Activated CD4-positive, alpha-beta T cell treated with anti-CD3 and anti-CD28 coated beads, Interleukin-2, Interleukin-4, amounts not matched to agents 100 ng/mL and 50 ng/mL, durations not matched to agents 16 hours and 8 hours (primary cell): ENCODE results near the gene INO80E.
A peak's percentile ranks its signal among the peaks of the same experiment; 100 is the strongest.
"Not testable (repeated sequence)": the region's sequence is repeated elsewhere in the genome, so short reads cannot be mapped to it uniquely, and the experiment has no call there.

Experiments
- DNase-seq: peaks from one replicate; pipeline ENCODE4 v3.0.0-alpha.2; 2020; ENCODE audit warnings: low spot score

INO80E gene

DNA sequence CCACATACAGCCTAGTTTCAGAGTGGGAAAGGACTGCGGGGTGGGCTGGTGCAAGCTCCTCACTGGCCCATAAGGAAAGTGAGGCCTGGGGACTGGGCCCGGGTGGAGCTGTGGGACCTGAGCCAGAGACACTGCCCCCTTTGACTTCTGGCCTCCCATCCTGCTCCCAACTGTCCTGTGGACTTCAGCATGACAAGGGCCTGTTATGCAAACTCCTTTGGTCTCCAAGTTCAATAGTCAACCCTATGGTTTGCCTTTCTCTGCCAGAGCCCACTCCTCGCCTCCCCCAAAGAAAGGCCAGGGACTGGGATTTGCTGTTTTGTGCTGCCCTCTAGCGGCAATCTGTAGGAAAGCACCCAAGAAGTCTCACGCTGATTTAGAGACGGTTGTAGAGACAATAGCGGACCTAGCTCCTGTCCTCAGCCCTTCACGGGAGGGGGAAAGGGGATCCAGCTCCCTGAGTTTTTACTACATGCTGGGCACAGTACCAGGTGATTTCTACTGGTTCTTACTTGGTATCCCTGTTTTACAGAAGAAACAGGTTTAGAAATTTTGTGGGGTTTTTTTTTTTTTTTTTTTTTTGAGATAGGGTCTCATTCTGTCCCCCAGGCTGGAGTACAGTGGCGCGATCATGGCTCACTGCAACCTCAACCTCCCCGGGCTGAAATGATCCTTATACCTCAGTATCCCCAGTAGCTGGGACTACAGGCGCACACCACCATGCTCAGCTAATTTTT, 36.2 kb downstream of the INO80E start:
- DNase-seq, result peak; percentile 71

DNA sequence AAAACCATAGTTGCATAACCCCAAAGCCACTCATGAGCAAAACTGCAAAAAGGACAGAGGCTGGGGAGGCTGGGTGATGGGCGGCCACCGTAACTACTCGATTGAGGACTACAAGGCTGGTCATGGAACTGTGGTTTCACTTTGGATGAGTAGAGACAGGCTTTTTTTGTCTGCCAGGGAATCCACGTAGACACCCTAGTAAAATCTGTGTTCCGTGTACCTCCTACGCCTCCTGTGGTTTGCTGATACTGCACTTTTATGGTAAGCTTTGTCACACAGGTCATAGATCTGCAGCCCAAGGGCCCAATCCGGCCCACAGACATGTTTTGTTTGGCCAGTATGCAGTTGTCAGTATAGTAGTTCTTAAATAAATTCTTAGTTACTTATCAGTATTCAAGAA, 37.2 kb downstream of the INO80E start:
- no peak for DNase-seq

DNA sequence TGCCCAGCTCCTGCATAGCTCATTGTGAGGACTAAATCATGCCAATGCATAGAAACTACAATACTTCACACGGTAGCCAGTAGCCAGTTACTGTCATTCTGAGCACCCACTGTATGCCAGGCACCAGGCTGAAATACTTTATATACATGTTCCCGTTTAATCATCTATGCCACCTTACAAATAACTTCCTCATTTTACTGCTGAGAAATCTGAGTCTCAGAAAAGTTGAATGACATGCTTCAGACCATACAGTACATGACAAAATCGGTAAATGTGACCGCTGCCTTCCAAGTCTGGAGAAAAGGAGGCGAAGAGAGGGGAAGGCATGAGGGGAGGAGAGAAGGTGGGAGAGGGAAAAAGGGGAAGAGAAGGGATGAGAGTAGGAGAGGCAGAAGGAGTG, 44.2 kb downstream of the INO80E start:
- DNase-seq, result no peak

DNA sequence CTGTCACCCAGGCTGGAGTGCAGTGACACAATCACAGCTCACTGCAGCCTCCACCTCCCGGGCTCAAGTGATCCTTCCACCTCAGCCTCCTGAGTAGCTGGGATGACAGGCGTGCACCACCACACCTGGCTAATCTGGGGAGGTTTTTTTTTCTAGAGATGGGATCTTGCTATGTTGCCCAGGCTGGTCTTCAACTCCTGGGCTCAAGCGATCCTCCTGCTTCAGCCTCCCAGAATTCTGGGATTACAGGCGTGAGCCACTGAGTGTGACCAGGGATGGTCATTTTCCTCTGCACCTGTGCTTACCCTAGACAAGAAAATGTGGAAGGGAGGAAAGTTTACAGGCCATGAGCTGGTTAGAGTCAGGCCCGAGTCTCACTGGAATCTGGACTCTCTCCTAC, 44.6 kb downstream of the INO80E start:
- not testable (repeated sequence) for DNase-seq

DNA sequence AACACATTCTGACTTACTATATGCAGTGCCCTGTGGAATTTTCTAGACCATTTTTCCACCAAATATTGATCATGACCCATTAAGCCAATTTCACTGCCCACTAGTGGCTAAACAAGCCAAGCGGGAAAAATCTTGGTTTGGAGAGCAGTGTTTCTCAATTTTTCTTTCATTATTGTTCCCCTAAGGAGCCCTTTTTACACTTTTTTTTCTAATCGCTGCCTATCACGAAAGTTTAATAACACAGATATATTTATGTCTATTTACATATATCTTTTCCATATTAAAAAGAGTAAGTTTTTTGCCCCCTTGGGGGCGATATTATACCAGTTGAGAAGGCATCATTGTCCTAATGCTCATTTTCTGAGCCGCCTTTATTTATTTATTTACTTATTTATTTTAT, 45.8 kb downstream of the INO80E start:
- DNase-seq, result no peak

DNA sequence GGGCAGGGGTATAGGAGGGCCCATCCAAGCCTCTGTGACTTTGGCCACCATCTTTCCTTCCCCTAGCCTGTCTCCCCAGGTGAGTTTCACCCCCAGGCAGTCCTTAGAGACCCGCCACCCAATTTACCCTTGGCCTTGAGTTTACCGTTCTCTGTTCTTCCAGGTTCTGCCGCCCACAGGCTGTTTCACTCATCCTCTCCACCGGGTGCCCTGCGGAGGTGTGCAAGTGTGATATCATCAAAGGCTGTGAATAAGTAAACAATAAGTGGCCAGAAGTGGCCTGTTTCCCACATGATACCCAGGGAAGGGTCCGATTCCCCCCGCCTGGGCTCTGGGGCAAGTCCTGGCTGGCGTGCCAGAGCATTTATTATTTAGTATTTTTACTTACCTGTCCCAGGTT, 50.1 kb downstream of the INO80E start:
- DNase-seq, result no peak

DNA sequence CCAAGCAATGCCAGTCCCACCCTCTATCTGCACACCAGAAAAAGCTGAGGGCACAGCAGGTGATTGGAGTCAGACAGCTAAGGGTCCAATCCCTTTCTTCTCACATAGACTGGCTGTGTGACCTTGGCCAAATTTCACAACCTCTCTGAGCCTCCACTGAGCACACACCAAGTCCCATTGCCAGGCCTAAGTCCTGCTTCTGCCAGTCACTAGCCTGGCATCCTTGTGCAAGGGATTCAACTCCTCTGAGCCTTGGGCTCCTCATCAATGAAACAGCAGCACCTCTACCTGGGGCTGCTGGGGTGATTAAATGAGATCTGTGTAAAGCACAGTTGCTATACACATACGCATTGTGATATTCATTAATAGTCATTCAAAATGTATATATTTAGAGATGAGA, 50.5 kb downstream of the INO80E start:
- DNase-seq, result no peak

DNA sequence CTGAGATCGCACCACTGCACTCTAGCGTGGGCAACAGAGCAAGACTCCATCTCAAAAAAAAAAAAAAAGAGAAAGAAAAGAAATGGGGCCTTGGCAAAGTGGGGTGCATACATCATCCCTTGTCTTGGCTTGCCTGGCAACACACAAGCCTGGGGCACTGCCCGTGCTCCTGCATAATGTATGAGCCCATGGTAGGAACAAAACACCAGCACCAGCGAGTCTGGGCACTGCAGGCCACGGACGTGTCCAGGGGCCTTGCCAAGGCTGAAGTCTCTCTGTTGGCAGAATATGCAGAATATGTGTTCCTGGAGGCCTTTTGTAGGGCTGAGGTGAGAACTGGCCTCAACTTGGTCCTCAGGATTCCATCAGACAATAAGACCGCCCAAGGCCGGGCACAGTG, 53.8 kb downstream of the INO80E start:
- no peak for DNase-seq

DNA sequence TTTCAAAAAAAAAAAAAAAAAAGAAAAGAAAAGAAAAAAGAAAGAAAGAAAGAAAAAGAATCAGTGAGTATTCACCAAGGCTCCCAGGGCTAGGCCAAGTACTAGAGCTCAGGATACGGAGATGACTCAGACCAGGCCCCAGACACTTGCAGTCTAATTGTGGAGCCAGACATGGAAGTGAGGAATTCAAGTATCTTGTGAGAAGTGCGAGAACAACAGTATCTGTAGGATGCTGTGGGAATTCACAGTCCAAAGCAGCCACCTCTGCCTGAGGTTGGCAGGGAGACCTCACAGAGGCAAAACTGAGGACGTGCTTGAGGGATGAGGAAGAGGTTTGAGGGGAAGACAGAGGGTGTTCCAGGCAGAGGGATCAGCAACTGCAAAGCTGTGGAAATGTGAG, 55.5 kb downstream of the INO80E start:
- DNase-seq, result no peak

DNA sequence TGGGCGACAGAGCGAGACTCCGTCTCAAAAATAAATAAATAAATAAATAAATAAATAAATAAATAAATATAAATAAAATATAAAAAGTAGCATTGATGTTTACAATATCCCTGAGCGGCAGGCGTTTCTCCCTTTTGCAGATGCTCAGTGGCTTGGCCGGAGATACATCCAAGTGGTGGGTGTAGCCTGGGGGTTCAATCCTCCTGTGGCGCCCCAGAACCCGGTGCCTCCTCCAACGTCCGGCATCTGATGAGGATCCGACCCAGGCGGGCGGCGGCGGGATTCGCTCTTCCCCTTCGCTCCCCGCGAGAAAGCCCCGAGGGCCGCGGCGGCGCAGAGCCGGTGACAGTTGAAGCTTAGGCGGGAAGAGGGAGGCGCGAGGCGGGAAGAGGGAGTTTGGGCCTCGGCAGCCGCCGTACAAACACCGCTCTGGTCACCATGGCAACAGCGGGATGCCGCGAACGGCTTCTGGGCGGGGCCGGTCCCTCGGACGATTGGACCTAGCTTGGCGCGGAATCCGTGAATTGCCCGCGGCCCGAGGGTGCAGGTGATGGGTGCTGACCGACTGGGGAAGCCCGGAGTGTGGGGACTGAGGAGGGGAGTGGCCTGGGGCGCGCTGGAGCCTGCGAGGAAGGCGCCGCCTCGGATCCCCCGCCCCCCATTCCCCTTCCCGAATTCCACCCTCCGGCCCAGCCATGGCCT, 56.8 kb downstream of the INO80E start:
- peak; percentile 94 for DNase-seq

DNA sequence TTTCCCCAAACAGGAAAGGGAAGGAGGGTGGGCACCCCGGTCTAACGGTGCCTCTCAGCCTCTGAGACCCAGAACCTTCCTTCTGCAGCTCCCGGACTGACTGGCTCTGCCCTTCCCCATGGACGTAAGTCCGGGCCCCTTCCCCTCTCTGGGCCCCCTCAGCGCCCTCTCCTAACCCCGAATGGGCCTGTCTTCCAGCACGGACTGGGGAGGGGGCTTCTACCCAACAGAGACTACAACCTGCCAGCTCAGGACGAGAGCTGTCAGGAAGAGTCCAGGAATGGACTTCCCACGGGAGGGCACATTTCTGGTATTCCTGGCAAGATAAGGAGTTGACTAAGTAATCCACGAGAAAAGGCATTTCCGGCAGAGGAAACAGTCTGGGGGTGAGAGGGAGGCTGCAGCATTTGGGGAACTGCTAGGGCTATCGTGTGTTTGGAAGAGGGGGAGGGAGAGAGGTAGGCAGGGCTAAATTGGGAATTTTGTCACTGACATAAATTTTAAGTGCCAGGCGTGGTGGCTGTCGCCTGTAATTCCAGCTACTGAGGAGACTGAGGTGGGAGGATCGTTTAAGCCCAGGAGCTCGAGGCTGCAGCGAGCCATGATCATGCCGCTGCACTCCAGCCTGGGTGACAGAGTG, 57.5 kb downstream of the INO80E start:
- no peak for DNase-seq

DNA sequence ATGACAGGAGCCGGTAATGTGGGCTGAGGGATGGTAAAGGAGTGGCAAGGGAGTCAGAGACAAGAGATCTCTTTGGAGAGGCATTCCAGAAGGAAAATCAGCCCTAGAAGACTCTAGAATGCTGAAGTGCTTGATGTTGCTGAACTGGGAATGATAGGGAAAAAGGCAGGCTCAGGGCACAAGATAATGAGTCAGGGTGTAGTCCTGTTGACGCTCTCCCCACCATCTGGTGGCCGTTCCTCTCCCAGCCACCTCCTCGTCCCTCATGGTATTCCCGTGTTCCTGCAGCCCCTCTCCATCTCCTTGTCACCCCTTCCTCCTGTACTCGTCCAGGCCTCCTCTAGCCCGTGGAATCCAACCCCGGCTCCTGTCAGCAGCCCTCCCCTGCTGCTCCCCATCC, 58.4 kb downstream of the INO80E start:
- no peak for DNase-seq

DNA sequence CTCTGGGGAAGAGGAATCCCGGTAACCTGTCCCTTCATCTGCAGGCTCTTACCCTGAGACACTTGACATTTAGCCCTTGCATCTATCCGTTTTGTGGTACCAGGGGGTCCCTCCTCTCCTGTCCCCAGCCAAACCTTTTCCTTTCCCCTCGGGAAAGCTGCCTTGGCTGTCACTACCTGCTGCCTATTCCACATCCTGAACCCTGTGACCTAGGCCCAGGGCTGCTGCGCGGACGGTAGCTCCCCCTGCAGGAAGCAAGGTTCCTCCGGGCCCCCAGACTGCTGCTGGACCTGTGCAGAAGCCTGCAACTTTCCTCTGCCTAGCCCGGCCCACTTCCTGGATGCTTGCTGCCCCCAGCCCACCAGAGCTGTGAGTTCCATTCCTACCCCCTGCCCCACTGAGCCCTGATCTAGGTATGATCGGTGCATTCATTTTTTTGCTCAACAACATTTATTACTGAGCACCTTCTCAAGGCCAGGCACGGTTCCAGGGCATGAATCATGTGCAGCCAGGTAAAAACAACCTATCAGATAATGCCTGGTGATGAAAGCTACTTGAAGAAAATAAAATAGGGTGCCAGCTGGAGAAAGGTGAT, 59.0 kb downstream of the INO80E start:
- DNase-seq, result peak; percentile 55
